ENCODE results near the gene MYOC.

DNA sequence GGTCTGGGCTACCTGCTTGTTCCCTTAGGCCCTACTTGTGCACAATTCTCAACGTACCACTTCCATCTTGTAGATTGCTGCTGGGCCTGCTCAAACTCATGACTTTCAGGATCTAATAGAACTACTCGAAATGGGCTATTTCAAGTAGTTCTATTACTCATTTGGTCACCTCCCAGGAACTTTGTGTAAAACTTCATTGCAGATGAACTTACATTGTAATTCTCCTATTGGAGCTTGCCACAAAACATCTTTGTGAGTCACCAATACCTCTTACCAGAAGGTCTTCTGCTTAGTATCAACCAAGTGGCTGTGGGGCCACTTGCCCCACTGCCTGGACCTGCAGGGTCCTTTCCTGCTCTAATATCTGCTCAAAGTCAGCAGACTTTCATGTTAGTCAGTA is 41.2 kb downstream of the MYOC start:
- TF ChIP-seq POLR2A (IDR thresholded peaks at IDR 0.05) = no peak
- TF ChIP-seq, protein P1, sequence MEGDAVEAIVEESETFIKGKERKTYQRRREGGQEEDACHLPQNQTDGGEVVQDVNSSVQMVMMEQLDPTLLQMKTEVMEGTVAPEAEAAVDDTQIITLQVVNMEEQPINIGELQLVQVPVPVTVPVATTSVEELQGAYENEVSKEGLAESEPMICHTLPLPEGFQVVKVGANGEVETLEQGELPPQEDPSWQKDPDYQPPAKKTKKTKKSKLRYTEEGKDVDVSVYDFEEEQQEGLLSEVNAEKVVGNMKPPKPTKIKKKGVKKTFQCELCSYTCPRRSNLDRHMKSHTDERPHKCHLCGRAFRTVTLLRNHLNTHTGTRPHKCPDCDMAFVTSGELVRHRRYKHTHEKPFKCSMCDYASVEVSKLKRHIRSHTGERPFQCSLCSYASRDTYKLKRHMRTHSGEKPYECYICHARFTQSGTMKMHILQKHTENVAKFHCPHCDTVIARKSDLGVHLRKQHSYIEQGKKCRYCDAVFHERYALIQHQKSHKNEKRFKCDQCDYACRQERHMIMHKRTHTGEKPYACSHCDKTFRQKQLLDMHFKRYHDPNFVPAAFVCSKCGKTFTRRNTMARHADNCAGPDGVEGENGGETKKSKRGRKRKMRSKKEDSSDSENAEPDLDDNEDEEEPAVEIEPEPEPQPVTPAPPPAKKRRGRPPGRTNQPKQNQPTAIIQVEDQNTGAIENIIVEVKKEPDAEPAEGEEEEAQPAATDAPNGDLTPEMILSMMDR (IDR thresholded peaks at IDR 0.05) = no peak

All from esophagus squamous epithelium (tissue), 4 donors.